Liver (tissue), 9 donors: ENCODE measurements around the gene SLC39A10. TPM values are rescaled to one million over a fixed set of nuclear protein-coding genes. Genes with fewer than 3 reads are reported as not detected.
"Not testable (repeated sequence)": the region's sequence is repeated elsewhere in the genome, so short reads cannot be mapped to it uniquely, and the experiment has no call there.

Experiments used
- DNase-seq: peaks from one replicate; pipeline ENCODE4 v3.0.0-alpha.2; 2017; ENCODE audit warnings: low spot score
- H3K27ac ChIP-seq, 2 donors: one replicate each; pipeline ENCODE4 v1.7.0; 2013; ENCODE audit warnings: inconsistent platforms in 2 of 2, low read length in 2 of 2, control low read depth in 1 of 2, low read depth in 1 of 2, mild to moderate bottlenecking in 1 of 2
- H3K27me3 ChIP-seq, 4 donors: one replicate each; pipeline versions ENCODE4 v1.6.1 to v1.7.0; 2013; ENCODE audit warnings: low read length in 3 of 4, inconsistent platforms in 1 of 4, mild to moderate bottlenecking in 1 of 4, moderate library complexity in 1 of 4; ENCODE audit not compliant: control insufficient read depth in 4 of 4, insufficient read depth in 4 of 4
- H3K36me3 ChIP-seq, 4 donors: one replicate each; pipeline versions ENCODE4 v1.6.1 to v1.7.0; 2013; ENCODE audit warnings: low read length in 3 of 4, mild to moderate bottlenecking in 3 of 4, low read depth in 1 of 4, moderate library complexity in 1 of 4; ENCODE audit not compliant: control insufficient read depth in 4 of 4, insufficient read depth in 3 of 4
- H3K4me1 ChIP-seq, 4 donors: one replicate each; pipeline versions ENCODE4 v1.6.1 to v1.7.0; 2013; ENCODE audit warnings: low read length in 3 of 4, mild to moderate bottlenecking in 3 of 4, moderate library complexity in 1 of 4; ENCODE audit not compliant: control insufficient read depth in 4 of 4, insufficient read depth in 4 of 4
- H3K4me3 ChIP-seq, 3 donors: one replicate each; pipeline versions ENCODE4 v1.6.1 to v1.7.0; 2013; ENCODE audit warnings: low read length in 3 of 3, control low read depth in 1 of 3, low read depth in 1 of 3, mild to moderate bottlenecking in 1 of 3
- H3K9ac ChIP-seq, 2 donors: one replicate each; pipeline ENCODE4 v1.7.0; 2013; ENCODE audit warnings: low read length in 2 of 2, mild to moderate bottlenecking in 2 of 2, moderate library complexity in 2 of 2, control low read depth in 1 of 2, low read depth in 1 of 2
- H3K9me3 ChIP-seq, 4 donors: one replicate each; pipeline versions ENCODE4 v1.6.1 to v1.7.0; 2013; ENCODE audit warnings: low read length in 3 of 4; ENCODE audit not compliant: control insufficient read depth in 4 of 4
- CTCF ChIP-seq: fragments of 150-350 bp; IDR thresholded peaks from 2 replicates; pipeline ENCODE4 v1.5.1; 2017; ENCODE audit warnings: improper control_type of control experiment, low read depth, low read length; ENCODE audit not compliant: missing input control
- EGR1 ChIP-seq, 2 donors: IDR thresholded peaks; 2 replicates each; pipeline ENCODE4 v1.6.1; 2016 to 2018; ENCODE audit warnings: antibody characterized with exemption in 2 of 2, low read depth in 2 of 2
- FOXA1 ChIP-seq: IDR thresholded peaks from 2 replicates; pipeline ENCODE4 v1.6.1; 2016; ENCODE audit warnings: antibody characterized with exemption
- FOXA2 ChIP-seq: IDR thresholded peaks from 2 replicates; pipeline ENCODE4 v1.6.1; 2016; ENCODE audit warnings: antibody characterized with exemption
- GABPA ChIP-seq, 2 donors: IDR thresholded peaks in 1 of 2; conservative IDR thresholded peaks in 1 of 2; 2 replicates each; pipeline ENCODE4 v1.6.1; 2016; ENCODE audit warnings: antibody characterized with exemption in 2 of 2, mild to moderate bottlenecking in 1 of 2, moderate library complexity in 1 of 2
- HNF4A ChIP-seq, 2 donors: conservative IDR thresholded peaks; 2 replicates each; pipeline ENCODE4 v1.6.1; 2016; ENCODE audit warnings: antibody characterized with exemption in 2 of 2, mild to moderate bottlenecking in 2 of 2
- HNF4G ChIP-seq: IDR thresholded peaks from 2 replicates; pipeline ENCODE4 v1.6.1; 2016; ENCODE audit warnings: antibody characterized with exemption
- NR2F2 ChIP-seq: IDR thresholded peaks from 2 replicates; pipeline ENCODE4 v1.6.1; 2016; ENCODE audit warnings: antibody characterized with exemption
- RAD21 ChIP-seq, 2 donors: IDR thresholded peaks; 2 replicates each; pipeline ENCODE4 v1.6.1; 2016; ENCODE audit warnings: antibody characterized with exemption in 2 of 2, mild to moderate bottlenecking in 2 of 2
- REST ChIP-seq: IDR thresholded peaks from 2 replicates; pipeline ENCODE4 v1.6.1; 2016; ENCODE audit warnings: antibody characterized with exemption, mild to moderate bottlenecking
- RXRA ChIP-seq, 2 donors: IDR thresholded peaks; 2 replicates each; pipeline ENCODE4 v1.6.1; 2017 to 2018; ENCODE audit warnings: antibody characterized with exemption in 2 of 2, mild to moderate bottlenecking in 1 of 2
- SP1 ChIP-seq: IDR thresholded peaks from 2 replicates; pipeline ENCODE4 v1.6.1; 2018; ENCODE audit warnings: antibody characterized with exemption, mild to moderate bottlenecking
- TAF1 ChIP-seq: conservative IDR thresholded peaks from 2 replicates; pipeline ENCODE4 v1.6.1; 2016; ENCODE audit warnings: antibody characterized with exemption, mild to moderate bottlenecking
- YY1 ChIP-seq: IDR thresholded peaks from 2 replicates; pipeline ENCODE4 v1.6.1; 2016; ENCODE audit warnings: antibody characterized with exemption, mild to moderate bottlenecking
- WGBS: extraction: QIAGEN DNeasy Blood & Tissue Kit; methylation state at CpG from one replicate; pipeline ENCODE4 v1.1.7; 2013; 5-methylcytosine and 5-hydroxymethylcytosine counted together
- polyA plus RNA-seq, 2 donors: library from polyadenylated mRNA; stranded (reverse) in 1 of 2; unstranded in 1 of 2; fragments of 200-250 nt in 1 of 2; fragments of >200 nt in 1 of 2; fragmentation: Nextera tagmentation in 1 of 2; extraction: Ambion mirVana in 1 of 2; gene quantifications; one replicate each; pipeline versions ENCODE4 v1.2.1 to v1.2.3, GENCODE V29; 2013 to 2015
- total RNA-seq, 2 donors: library from RNA; depleted of rRNA; stranded (reverse); fragments of >200 nt; gene quantifications; one replicate each; pipeline ENCODE4 v1.2.3, GENCODE V29; 2014
- TF ChIP-seq, protein P1 (sequence below): IDR thresholded peaks from 2 replicates; pipeline ENCODE4 v1.6.1; 2016; ENCODE audit warnings: antibody characterized with exemption
- TF ChIP-seq, protein P2 (sequence below): IDR thresholded peaks from 2 replicates; pipeline ENCODE4 v1.6.1; 2016; ENCODE audit warnings: antibody characterized with exemption
- TF ChIP-seq, protein P3 (sequence below): IDR thresholded peaks from 2 replicates; pipeline ENCODE4 v1.6.1; 2016; ENCODE audit warnings: antibody characterized with exemption
- donor health status: healthy.
- donor health status: healthy.
- donor health status: healthy.
- donor health status: healthy.
- donor health status: healthy.

The SLC39A10 gene
- total and polyA plus RNA-seq, 4 donors = 0.98 to 7.5 (median 3.4) TPM

DNA sequence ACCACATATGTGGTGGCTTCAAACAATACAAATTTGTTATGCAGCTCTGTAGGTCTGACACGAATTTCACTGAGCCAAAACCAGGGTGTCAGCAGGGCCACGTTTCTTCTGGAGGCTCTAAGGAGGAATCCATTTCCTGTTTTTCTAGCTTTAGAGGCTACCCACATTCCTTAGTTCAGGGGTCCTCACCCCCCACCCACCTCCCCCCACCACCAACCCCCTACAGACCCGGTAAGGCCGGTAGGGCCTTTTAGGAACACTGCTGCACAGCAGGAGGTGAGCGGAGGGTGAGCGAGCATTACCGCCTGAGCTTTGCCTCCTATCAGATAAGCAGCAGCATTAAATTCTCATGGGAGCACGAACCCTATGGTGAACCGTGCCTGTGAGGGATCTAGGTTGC, 10.6 kb upstream of the SLC39A10 start:
- Histone ChIP-seq H3K36me3 (no peaks in the 10 kb centered on the region), H3K27ac (no peak overlapping the region), H3K4me1 (peaks cover 0 to 10% (median 4%) of the 10 kb centered on the region in 4 donors), H3K9ac (no peak overlapping the region), H3K4me3 (no peak overlapping the region), H3K9me3 (no peaks in the 10 kb centered on the region), H3K27me3 (no peaks in the 10 kb centered on the region)
- WGBS = 84% methylated on average over 9 of the region's 9 CpGs
- no peak for DNase-seq
- TF ChIP-seq SP1 (no peak), CTCF (no peak), RAD21 (IDR thresholded peaks at IDR 0.05) (no peak), RXRA (IDR thresholded peaks at IDR 0.05) (no peak), TAF1 (no peak), EGR1 (IDR thresholded peaks at IDR 0.05; ENCODE audit: low read depth in 2 of 2) (no peak), YY1 (no peak), REST (no peak), HNF4G (no peak), FOXA1 (no peak), FOXA2 (no peak), HNF4A (conservative IDR thresholded peaks at IDR 0.05) (no peak), GABPA (IDR thresholded peaks at IDR 0.05 in 1 of 2, conservative IDR thresholded peaks at IDR 0.05 in 1 of 2) (no peak)
- TF ChIP-seq, protein P1, sequence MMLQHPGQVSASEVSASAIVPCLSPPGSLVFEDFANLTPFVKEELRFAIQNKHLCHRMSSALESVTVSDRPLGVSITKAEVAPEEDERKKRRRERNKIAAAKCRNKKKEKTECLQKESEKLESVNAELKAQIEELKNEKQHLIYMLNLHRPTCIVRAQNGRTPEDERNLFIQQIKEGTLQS = no peak
- TF ChIP-seq, protein P2, sequence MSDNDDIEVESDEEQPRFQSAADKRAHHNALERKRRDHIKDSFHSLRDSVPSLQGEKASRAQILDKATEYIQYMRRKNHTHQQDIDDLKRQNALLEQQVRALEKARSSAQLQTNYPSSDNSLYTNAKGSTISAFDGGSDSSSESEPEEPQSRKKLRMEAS = no peak
- TF ChIP-seq, protein P3, sequence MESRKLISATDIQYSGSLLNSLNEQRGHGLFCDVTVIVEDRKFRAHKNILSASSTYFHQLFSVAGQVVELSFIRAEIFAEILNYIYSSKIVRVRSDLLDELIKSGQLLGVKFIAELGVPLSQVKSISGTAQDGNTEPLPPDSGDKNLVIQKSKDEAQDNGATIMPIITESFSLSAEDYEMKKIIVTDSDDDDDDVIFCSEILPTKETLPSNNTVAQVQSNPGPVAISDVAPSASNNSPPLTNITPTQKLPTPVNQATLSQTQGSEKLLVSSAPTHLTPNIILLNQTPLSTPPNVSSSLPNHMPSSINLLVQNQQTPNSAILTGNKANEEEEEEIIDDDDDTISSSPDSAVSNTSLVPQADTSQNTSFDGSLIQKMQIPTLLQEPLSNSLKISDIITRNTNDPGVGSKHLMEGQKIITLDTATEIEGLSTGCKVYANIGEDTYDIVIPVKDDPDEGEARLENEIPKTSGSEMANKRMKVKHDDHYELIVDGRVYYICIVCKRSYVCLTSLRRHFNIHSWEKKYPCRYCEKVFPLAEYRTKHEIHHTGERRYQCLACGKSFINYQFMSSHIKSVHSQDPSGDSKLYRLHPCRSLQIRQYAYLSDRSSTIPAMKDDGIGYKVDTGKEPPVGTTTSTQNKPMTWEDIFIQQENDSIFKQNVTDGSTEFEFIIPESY = no peak

GRCh38 chr2:195647302-195647701, 9.7 kb upstream of the SLC39A10 start:
- Histone ChIP-seq H3K4me3 (no peak overlapping the region), H3K27ac (no peak overlapping the region), H3K27me3 (no peaks in the 10 kb centered on the region), H3K36me3 (no peaks in the 10 kb centered on the region), H3K9ac (no peak overlapping the region), H3K4me1 (peaks cover 0 to 10% (median 4%) of the 10 kb centered on the region in 4 donors), H3K9me3 (no peaks in the 10 kb centered on the region)
- WGBS = 95% methylated on average over 3 of the region's 3 CpGs
- DNase-seq = no peak
- no peak for TF ChIP-seq FOXA1
- no peak for TF ChIP-seq SP1
- no peak for TF ChIP-seq RAD21 (IDR thresholded peaks at IDR 0.05)
- TF ChIP-seq GABPA (IDR thresholded peaks at IDR 0.05 in 1 of 2, conservative IDR thresholded peaks at IDR 0.05 in 1 of 2) = no peak
- TF ChIP-seq NR2F2 = no peak

DNA sequence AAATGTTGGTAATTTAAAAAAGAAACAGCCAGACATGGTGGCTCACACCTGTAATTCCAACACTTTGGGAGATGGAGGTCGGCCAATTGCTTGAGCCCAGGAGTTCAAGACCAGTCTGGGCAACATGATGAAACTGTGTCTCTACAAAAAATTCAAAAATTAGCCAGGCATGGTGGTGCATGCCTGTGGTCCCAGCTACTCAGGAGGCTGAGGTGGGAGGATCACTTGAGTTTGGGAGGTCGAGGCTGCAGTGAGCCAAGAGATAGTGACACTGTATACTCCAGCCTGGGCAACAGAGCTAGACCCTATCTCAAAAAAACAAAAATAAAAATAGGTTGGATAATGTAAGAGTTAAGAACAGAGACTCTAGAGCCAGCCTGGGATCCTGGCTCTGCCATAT, 8.7 kb upstream of the SLC39A10 start:
- not testable (repeated sequence) for H3K27ac ChIP-seq, H3K9ac ChIP-seq, H3K27me3 ChIP-seq, H3K4me1 ChIP-seq, H3K36me3 ChIP-seq, DNase-seq, H3K4me3 ChIP-seq, H3K9me3 ChIP-seq
- WGBS = 92% methylated on average over 2 of the region's 2 CpGs
